GM19468 (cell line): ENCODE measurements around the gene ELL.

ENCODE experiments used
- ATAC-seq: cut with Tn5 transposase; IDR thresholded peaks from one replicate; pipeline ENCODE4 v1.9.1; 2021; ENCODE audit warnings: mild to moderate bottlenecking, moderate library complexity, moderate number of reproducible peaks; ENCODE audit not compliant: unreplicated experiment; ENCODE audit errors: extremely low read depth

Gene ELL

DNA sequence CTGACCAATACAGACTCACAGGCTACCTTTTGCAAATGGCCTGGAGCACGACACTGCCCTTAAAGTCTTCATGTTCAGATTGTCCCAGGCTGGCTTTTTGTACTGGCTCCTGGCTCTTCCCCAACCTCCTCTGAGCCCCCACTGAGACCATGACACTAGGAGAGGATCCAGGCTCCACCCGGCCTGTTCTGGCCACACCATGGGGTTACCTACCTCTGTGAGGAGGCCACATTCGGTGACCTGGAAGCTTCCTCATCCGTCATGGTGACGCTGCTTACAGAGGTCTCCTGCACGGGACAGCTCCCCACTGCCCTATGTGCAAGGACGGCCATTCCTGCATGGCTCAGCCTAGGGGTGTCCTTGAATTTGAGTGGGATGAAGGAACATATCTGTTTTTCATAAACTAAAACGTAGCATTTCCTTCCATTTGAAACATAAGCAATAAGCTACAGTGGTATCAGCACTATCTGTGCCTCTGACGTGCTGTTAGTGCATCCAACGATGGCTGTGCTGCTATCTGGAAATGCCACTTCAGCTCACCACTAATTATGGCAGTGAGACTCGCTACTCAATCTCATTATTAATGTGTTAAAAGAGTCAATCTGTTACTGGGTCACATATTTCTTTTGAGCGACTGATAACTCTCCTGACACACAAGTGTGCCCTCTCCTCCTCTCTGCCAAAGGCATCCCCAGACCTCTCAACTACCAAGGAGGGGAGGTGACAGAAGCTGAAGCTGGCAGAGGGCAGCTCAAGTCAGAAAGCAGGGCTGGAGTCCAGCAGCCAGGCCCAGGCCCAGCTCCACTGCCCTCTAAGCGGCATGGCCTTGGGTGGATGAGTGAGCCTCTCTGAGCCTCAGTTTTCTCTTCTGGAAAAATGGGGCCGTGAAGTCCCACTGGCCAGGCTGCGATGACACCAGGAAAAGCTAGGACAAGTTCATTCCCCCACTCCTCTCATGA, 29.6 kb downstream of the ELL start:
- ATAC-seq = no peak

DNA sequence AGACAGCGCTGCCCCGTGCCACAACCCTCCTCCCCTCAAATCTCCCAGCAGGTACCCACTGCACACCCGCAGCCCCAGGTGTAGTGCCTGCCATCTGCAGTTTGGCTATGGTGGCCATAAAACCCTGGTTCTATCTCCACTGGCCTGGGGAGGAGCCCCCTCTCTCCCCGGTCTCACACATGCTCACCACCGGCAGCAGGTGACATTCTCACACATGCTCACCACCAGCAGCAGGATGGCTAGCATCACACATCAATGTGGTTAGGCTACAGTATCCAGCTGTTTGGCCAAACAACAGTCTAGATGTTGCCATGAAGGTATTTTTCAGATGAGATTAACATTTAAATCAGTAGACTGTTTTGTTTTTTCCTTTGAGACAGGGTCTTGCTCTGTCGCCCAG, 31.1 kb downstream of the ELL start:
- no peak for ATAC-seq

DNA sequence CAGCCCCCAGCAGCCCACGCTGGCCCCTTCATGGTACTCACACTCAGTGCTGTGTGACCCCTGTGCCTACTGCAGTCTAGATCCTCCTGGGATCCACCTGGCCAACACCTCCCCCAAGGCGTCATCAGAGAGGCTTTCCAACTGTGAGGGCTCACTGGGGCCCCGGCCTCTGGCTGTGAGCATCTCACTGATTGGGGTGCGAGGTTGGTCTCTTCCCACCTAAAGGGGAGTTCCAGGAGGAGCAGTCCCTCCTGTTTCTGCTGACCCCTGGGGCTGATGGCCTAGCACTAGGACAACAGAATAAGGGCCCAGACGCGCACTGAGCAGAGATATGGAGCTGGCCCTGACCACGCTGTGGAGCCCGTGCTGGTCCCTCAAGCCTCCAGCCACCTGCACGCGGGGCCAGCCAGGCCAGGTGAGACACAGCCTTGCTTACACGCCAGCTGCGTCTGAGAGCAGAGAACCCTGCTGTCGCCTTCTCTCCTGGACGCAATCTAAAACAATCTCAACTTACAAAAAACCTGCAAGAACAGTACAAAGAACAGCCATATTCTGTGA, 32.2 kb downstream of the ELL start:
- no peak for ATAC-seq

DNA sequence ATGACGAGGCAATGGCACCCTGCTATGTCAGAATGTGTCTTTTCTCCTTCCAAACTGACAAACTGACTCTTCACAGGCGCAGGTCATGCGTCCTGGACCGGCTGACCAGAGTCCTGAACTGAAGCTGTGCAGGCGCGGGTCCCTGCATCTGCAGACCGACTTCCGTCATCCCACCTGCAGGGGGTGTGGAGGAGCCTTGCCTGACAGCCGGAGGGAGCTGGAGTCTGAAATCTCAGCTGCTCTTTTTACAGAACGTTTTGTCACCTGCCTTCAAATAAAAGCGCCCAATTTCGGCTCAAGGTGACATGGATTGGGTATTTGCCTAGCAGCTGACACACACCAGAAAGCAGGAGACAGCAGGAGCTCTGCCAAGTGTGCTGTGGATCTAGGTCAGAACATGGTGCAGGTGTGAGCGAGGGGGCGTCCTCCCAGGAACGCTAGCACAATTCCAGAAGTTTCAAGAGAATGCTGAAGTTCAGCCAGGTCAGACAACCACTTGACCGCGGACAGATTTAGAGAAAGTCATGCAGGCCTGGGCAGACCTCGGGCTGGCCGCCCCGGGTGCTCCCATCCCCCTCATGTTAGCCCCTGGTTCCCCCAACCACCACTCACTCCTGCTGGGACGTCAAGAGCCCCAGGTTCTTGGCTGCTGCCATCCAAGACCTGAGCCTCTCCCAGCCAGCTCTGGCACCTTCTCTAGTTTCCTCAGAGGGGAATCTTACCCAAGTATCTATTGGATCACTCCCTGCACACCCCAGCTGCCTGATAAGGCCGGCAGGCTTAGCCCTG, 32.8 kb downstream of the ELL start:
- no peak for ATAC-seq

GRCh38 chr19:18488403-18488723, 33.5 kb downstream of the ELL start:
- ATAC-seq = no peak

DNA sequence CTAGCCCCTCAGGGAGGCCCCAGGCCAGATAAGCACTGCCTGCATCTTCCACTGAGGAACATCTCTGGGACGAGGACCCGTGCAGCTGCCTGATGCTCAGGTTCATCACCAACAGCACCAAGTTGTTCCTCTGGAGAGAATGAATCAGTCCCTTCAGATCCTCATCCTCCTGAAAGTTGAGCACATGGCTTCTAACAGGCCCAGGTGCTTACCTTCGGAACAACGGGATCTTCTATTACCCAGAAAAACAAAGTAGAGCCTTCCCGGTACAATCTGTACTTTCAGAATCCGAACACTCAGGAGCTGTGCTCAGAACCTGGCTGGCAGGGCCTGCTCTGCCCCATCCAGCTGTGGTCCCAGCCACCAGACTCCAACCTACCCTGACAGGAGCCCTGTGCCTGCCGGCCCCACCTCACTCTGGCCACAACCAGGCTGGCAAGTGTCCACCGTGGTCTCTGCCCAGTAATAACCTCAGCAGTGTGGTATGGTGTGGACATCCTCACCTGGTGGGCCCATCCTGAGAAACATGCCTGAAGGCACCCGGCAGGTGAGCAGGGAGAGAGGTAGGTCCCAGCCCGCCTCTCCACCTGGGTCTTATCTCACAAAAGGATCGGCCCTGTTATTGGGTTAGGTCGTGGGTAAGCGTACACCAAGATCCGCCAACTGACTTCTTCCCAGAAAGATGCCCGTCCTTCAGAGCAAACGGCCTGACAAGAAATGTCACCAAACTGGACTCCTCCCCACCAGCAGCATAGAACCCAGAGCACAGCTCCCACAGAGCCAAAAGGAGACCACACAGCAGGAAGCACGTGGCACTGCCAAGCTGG, 34.1 kb downstream of the ELL start:
- no peak for ATAC-seq

- no peak for ATAC-seq
Measured at GRCh38 chr19:18486746-18487145, 35.1 kb downstream of the ELL start.

GRCh38 chr19:18484992-18485391, 36.9 kb downstream of the ELL start:
- no peak for ATAC-seq

DNA sequence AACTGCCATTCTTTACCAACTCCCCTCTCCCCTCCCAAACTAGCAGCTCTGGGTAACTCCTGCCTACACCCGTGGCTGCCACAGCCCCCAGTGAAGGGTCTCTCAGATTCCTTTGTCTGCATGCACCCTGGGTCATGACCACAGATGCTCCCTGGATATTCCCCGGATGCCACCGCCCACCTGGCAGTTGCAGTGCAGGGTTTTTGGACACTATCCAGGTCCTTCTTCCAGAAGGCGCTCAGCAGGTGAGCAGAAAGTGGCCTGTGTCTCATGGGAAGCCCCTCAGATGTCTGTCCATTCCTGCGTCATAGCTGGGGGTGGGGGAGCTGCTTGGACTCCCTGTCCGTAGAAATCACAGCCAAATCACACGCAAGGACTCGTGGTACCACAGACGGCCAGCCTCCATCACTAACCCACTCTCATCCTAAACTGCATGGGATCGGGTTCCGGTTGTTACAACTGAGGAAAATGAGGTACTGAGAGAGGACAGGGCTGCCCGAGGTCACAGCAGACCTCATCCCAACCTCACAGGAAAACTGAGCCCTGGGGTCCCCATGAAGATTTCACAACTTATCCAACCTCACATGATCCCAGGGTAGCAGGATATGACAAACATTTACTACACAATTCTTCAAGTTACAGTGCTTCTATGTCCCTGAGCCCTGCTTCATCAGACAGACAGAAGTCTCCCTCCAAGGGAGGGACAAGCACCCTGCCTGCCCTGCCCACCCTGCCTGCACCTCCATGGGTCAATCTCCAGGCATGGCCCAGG, 38.6 kb downstream of the ELL start:
- ATAC-seq = no peak

GRCh38 chr19:18481505-18482222, 40.2 kb downstream of the ELL start:
- no peak for ATAC-seq

- no peak for ATAC-seq
Measured at GRCh38 chr19:18480006-18480691, 41.7 kb downstream of the ELL start.

DNA sequence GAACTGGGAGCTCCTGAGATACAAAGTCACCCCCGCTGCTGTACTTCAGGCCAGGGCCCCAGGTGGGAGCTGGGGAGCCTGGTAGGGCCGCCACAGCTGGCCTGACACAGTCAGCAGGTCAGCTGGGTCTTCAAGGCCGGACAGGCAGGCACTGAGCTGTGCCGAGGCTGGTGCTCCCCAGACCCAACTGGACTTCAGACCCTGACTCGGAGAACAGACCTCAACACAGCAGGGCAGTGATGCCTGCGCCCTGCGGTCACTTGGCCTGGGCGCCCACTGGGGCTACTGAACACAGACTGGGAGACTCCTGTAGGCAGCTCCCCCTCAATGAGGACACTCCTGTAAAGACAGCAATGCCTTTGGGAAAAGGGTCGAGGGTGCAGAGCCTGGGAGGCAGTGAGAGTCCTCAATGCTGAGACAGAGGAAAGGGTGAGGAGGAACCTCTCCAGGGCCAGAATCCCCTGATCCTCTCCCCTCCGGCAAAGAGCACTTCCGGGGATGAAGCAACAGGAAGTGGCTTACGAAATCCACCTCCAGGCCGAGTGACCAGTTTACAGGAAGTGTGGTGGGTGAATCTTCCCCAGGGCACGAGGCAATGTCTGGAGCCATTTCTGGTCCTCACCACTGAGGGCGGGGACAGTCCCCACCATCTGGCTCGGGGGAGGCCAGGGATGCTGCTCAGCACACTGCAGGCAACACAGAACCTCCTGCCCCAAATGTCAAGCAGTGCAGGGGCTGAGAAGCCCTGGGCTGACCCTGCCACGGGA, 43.1 kb downstream of the ELL start:
- ATAC-seq = no peak

DNA sequence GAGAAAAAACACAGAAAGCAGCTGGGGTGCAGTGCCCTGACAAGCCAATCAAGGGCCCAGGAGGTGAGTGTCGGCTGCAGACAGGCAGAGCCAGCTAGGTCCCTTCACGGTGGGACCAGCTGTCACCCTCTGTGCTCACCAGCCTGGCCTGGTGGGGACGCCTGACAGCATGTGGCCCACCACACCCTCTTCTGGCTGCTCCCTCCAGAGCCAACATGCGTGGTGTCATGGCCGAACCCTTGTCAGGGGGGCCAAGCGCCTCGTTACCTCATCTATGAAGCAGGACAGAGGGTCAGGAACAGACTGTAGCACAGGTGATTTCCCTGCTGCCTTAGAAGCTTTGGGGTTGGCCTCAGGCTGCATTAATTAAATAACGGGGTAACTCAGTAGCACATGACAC, 43.9 kb downstream of the ELL start:
- no peak for ATAC-seq

GRCh38 chr19:18477042-18477779, 44.7 kb downstream of the ELL start:
- no peak for ATAC-seq

DNA sequence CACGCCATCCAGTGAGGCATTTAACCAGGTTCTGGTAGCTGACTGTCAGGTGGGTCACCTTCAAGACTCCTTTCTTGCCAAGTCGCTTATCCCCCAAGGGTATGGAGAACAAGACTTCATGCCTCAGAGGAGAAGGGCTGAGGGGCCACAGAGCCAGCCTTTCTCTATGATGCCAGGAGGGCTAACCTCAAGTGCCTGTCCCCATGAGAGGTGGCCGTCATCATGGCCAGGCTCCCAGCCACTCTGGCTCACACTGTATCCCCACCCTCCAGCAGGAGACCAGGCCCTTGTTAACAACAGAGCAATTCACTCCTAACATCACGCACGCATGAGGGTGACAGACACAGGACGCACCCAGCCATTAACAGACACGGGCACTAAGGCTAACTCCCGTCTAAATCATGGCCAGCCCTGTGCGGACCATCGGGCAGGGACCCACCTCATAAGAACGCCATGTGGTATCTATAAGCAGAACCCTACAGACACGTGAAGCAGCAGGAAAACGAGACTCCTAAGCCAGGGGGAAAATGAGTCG, 45.3 kb downstream of the ELL start:
- no peak for ATAC-seq

DNA sequence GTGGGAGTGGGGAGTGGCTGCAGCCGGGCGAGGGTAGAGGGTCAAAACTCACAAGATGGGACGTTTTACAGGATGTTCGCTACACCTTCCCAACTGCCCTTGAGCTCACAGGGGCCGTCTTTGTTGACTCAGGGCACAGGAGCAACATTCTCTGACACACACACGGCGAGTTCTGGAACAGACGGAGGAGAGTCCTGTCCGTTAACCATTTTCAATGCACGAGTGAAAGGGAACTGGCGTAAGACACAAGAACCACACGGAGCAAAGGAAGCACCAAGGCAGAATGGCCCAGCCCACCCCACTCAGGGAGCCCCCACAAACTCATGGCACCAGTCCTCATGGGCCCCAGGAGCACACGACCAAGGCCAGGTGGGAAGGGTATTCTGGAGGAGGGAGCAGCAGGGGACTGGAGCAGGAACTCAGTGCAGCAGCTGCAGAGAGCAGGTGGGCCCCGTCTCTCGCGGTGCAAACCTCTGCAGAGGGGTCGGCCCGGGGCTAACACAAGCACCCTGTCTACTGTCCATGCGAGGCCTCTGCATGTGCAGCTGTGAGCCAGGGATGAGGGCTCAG, 46.0 kb downstream of the ELL start:
- no peak for ATAC-seq
